Measurements from ENCODE around the gene DBX1.

Gene DBX1

GRCh38 chr11:20120134-20120925 lies 39.9 kb downstream of the DBX1 start:
- DNase-seq (ENCODE audit: low read depth in 2 of 2): no peak

GRCh38 chr11:20119315-20119714 lies 41.0 kb downstream of the DBX1 start:
- no peak for DNase-seq (ENCODE audit: low read depth in 2 of 2)

- DNase-seq (ENCODE audit: low read depth in 2 of 2): no peak
Measured at GRCh38 chr11:20118209-20118608, 42.1 kb downstream of the DBX1 start.

GRCh38 chr11:20117291-20117690 lies 43.0 kb downstream of the DBX1 start:
- no peak for DNase-seq (ENCODE audit: low read depth in 2 of 2)

- DNase-seq (ENCODE audit: low read depth in 2 of 2): no peak
Measured at GRCh38 chr11:20116825-20117224, 43.5 kb downstream of the DBX1 start.

- DNase-seq (ENCODE audit: low read depth in 2 of 2): no peak
Measured at GRCh38 chr11:20114588-20114987, 45.7 kb downstream of the DBX1 start.

- no peak for DNase-seq (ENCODE audit: low read depth in 2 of 2)
Measured at GRCh38 chr11:20113149-20113438, 47.2 kb downstream of the DBX1 start.

- no peak for DNase-seq (ENCODE audit: low read depth in 2 of 2)
Measured at GRCh38 chr11:20112291-20113148, 47.8 kb downstream of the DBX1 start.

- no peak for DNase-seq (ENCODE audit: low read depth in 2 of 2)
Measured at GRCh38 chr11:20111871-20112270, 48.4 kb downstream of the DBX1 start.

- peak in 1 of 2 experiments; percentile 34 for DNase-seq (ENCODE audit: low read depth in 2 of 2)
Measured at GRCh38 chr11:20110908-20111669, 49.2 kb downstream of the DBX1 start.

GRCh38 chr11:20109731-20110445 lies 50.4 kb downstream of the DBX1 start:
- DNase-seq (ENCODE audit: low read depth in 2 of 2): no peak

Data from stimulated activated CD4-positive, alpha-beta T cell treated with anti-CD3 and anti-CD28 coated beads, Interleukin-12 subunit alpha, Interleukin-12 subunit beta, amount 100 ng/mL, for 24 hours (primary cell).